ENCODE results near the gene USP12.
"Not testable (repeated sequence)": the region's sequence is repeated elsewhere in the genome, so short reads cannot be mapped to it uniquely, and the experiment has no call there.

The USP12 gene

DNA sequence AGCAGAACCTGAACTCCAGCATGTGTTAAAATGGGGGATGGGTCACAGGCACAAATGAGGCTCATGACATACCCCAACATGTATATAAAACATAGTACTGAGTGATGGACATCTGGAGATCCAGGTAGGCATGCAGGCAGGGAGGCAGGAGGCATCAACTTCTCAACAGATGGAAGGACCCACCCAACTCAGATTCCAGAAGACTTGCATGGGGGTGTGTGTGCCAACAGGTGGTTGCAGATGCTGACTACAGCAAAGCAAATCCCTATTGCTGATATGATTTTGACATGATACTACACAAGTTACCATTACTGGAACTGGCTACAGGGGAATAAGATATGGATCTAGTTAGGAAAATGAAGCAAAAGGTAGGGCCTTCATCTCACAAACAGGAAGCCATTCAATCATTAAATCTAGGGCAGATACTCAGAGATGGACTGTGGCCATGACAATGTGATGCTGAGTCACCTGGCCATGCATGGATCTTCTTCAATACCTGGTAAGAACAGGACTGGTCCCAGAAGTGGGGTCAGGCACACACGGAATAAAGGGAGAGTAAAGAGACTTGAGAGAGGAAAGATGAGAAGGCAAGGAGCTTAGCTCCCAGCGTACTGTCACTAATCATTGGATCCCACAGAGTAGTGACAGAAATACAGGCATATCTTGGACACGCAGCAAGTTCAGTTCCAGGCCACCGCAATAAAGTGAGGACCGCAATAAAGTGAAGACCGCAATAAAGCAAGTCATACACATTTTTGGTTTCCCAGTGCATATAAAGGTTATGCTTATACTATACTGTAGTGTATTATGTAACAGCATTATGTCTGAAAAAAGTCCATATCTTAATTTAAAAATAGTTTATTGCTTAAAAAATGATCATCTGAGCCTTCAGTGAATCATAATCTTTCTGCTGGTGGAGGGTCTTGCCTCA is 91.3 kb downstream of the USP12 start:
- in situ Hi-C loops (cut with MboI; ENCODE audit: low sequenced_read_pairs), result no loop called here

GRCh38 chr13:27079421-27079958 is 92.1 kb downstream of the USP12 start:
- in situ Hi-C loops (cut with MboI; ENCODE audit: low sequenced_read_pairs), result no loop called here

GRCh38 chr13:27077451-27077850 is 94.2 kb downstream of the USP12 start:
- in situ Hi-C loops (cut with MboI; ENCODE audit: low sequenced_read_pairs), result no loop called here

DNA sequence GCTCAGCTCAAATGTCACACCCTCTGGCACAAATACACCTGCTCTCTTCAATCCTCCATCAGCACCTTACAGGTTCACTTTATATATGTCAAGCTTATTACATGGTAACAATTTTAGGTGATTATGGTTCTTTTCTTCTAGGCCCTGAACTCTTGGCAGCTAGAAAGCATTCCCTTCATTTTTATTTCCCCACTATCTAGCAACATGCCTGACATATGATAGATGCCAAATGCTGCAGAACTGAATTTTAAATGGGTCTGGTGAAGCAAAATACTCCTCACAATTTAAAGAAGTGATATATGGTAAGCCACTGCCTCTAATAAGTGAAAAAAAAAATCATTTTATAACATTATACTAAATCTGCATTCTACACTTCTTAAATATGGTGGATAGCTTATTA is 95.2 kb downstream of the USP12 start:
- in situ Hi-C loops (cut with MboI; ENCODE audit: low sequenced_read_pairs), result no loop called here

- in situ Hi-C loops (cut with MboI; ENCODE audit: low sequenced_read_pairs), result no loop called here
These were observed 98.4 kb downstream of the USP12 start for GRCh38 chr13:27073186-27073585.

GRCh38 chr13:27066123-27066522 is 105.5 kb downstream of the USP12 start:
- in situ Hi-C loops (cut with MboI; ENCODE audit: low sequenced_read_pairs), result not testable (repeated sequence)

DNA sequence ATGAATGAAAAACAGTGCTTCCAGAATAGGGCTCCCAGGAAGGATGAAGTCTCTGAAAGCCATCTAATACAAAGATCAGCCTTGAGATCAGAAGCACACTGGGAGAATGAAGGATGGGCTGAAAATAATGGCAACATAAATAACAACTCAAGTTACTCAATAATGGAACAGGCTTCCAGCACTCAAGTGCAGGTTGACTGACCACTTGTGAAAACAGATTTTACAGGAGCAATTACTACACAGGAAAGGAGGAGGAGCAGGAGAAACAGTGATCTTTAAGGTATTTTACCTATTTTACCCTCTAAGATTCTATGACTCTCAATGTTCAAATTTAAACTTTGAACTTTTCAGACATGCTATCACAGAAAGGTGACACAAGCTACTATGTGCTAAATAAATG is 106.0 kb downstream of the USP12 start:
- in situ Hi-C loops (cut with MboI; ENCODE audit: low sequenced_read_pairs), result no loop called here

DNA sequence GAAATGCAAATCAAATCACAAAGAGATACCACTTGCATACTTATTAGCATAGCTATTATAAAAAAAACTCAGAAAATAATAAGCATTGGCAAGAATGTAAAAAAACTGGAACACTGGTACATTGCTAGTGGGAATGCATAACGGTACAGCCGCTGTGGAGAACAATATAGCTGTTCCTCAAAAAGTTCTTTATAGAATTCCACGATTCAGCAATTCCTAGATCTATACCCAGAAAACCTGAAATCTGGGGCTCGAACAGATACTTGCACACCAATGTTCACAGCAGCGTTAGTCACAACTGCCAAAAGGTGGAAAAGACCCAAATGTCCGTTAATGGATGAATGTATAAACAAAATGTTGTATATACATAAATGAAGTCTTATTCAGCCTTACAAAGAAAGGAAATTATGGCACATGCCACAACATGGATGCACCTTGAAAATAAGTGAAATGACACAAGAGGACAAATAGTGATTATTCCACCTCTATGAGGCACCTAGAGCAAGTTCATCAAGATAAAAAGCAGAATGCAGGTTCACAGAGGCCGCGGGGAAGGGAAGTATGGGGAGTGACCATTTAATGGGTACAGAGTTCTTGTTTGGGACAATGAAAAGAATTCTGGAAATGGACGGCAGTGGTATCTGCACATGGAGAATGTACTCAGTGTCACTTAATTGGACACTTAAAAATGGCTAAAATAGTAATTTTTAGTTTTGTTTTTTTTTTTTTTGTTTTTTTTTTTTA is 107.2 kb downstream of the USP12 start:
- in situ Hi-C loops (cut with MboI; ENCODE audit: low sequenced_read_pairs), result no loop called here

GRCh38 chr13:27057817-27058216 is 113.8 kb downstream of the USP12 start:
- in situ Hi-C loops (cut with MboI; ENCODE audit: low sequenced_read_pairs), result no loop called here

DNA sequence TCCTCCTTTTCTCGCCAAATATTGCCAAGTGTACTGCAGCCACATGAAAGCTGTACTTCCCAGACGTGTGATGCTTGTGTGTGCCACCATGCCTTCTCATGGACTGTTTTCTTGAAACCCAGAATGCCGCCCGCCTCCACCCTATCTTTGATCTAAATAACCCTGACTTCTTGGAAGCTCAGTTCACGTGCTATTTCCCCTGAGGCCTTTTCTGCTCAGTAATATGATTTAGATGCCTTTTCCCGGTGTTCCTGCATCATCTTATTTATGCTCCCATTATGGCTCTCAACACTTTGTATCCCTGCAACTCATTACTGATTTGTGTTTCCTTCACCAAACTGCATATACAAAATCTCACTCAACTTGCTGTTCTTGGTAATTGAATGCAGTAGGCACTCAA is 116.1 kb downstream of the USP12 start:
- in situ Hi-C loops (cut with MboI; ENCODE audit: low sequenced_read_pairs), result no loop called here

DNA sequence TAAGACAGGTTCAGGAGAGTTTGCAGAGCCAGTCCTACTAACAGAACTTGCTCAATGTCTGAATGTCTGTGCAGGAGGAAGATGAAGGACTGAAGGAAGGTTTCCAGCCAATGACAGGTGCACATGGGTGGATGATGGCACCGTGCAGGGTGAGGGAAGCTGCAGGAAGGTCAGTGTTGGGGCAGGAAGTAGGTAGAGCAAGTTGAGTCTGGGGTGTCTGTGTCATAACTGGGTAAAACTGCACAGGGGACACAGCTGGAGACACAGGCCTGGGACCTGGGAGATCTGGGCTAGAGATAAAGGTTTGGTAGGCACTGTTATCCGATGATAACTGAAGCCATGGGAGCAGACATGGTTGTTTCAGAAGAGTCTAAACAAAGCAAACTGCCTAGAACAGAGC is 116.9 kb downstream of the USP12 start:
- in situ Hi-C loops (cut with MboI; ENCODE audit: low sequenced_read_pairs), result no loop called here

- in situ Hi-C loops (cut with MboI; ENCODE audit: low sequenced_read_pairs), result no loop called here
These were observed 117.6 kb downstream of the USP12 start for GRCh38 chr13:27053902-27054595.

- in situ Hi-C loops (cut with MboI; ENCODE audit: low sequenced_read_pairs), result no loop called here
These were observed 118.3 kb downstream of the USP12 start for GRCh38 chr13:27053210-27053884.

- in situ Hi-C loops (cut with MboI; ENCODE audit: low sequenced_read_pairs), result no loop called here
These were observed 118.9 kb downstream of the USP12 start for GRCh38 chr13:27052551-27053208.

DNA sequence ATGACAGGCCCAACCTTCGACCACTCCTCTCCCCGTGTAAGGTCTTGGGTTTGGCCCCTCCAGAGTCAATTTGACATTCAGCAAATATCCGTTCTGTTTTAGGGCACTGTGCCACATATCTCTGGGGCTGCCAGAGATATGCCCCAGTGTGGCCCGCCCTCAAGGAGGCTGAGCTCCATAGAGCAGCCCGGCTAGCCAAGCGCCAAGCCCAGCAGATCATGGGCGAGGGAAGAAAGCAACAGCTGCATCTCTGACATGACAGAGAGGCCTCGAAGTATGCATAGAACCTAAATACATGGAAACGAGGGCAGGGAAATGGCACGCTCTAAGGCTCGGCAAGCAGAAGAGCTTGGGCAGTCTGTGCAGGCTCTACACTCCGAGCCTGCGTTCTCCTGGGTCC is 124.5 kb downstream of the USP12 start:
- in situ Hi-C loops (cut with MboI; ENCODE audit: low sequenced_read_pairs), result no loop called here

GRCh38 chr13:27044837-27045570 is 126.6 kb downstream of the USP12 start:
- in situ Hi-C loops (cut with MboI; ENCODE audit: low sequenced_read_pairs), result no loop called here

GRCh38 chr13:27043013-27043412 is 128.6 kb downstream of the USP12 start:
- in situ Hi-C loops (cut with MboI; ENCODE audit: low sequenced_read_pairs), result no loop called here

GRCh38 chr13:27041341-27041740 is 130.3 kb downstream of the USP12 start:
- in situ Hi-C loops (cut with MboI; ENCODE audit: low sequenced_read_pairs), result no loop called here

DNA sequence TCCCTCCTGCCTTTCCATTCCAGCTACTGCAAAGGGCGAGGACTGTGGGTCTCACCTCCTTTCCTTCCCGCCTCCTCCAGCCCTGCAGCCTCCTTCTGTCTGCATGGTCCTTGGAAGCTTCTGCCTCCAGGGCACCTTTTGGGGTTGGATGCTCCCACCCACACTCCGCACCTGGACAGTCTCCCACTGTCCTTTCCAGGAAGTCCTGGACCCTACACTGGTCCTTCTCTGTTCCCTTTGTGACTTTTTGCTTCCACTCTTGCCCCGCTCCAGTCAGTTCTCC is 130.8 kb downstream of the USP12 start:
- in situ Hi-C loops (cut with MboI; ENCODE audit: low sequenced_read_pairs), result no loop called here
